ENCODE results near the gene KIRREL3. TPM values are rescaled to one million over a fixed set of nuclear protein-coding genes. Genes with fewer than 3 reads are reported as not detected.

KIRREL3 gene
- total RNA-seq, 2 donors from 2014 or later = 0.44 to 2.1 TPM

GRCh38 chr11:126502159-126502558 lies 498.4 kb downstream of the KIRREL3 start:
- no peak for DNase-seq
- no peak for ATAC-seq
- intact Hi-C loops (cut with DNase I) = no loop called here

- intact Hi-C loops (cut with DNase I) = no loop called here
- DNase-seq (no peak), ATAC-seq (no peak)
These were observed 498.9 kb downstream of the KIRREL3 start for GRCh38 chr11:126501641-126502040.

DNA sequence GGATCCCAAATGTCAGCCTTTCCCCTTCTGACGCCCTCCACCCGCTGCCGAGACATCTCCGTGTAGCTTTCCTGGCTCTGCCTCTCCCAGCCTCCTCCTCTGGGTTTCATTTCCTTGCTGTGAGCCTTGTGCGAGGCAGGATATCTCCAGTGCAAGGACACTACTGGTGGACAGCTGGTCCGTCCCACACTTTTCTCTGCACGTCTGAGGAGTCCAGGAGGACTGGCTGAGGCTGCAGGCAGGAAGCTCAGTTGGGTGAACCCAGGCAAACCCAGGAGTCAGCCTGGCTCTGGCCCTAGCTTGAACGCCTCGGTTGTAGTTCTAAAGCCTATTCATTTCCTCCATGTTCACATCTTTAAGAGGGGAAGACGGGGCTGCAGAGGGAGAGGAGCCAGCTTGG lies 499.6 kb downstream of the KIRREL3 start:
- intact Hi-C loops (cut with DNase I) = no loop called here

GRCh38 chr11:126499131-126499752 lies 501.3 kb downstream of the KIRREL3 start:
- intact Hi-C loops (cut with DNase I) = no loop called here
- no peak for DNase-seq
- ATAC-seq = no peak

More for the DNA sequence above, 499.6 kb downstream of the KIRREL3 start:
- ATAC-seq (no peak), DNase-seq (no peak)

DNA sequence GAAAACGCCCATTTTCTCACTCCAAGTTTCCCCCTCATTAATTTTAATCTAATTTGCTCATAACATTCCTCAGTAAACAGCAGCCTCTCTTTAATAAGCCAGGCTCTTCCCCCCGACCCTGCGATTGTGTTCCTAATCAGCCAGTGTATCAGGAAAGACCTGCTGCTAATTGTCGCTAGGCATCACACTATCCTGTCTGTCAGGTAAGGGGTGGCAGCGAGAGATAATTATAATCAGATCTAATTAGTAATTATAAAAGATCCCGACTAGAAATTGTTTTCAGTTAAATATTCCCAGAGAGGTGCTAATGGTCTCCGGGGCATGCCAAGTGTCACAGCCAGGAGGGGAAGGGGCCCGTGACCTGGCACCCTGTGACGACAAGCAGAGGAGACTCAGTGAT lies 502.3 kb downstream of the KIRREL3 start:
- intact Hi-C loops (cut with DNase I) = no loop called here
- no peak for DNase-seq
- no peak for ATAC-seq

GRCh38 chr11:126497581-126498122 lies 502.9 kb downstream of the KIRREL3 start:
- DNase-seq = no peak
- intact Hi-C loops (cut with DNase I) = no loop called here
- no peak for ATAC-seq

DNA sequence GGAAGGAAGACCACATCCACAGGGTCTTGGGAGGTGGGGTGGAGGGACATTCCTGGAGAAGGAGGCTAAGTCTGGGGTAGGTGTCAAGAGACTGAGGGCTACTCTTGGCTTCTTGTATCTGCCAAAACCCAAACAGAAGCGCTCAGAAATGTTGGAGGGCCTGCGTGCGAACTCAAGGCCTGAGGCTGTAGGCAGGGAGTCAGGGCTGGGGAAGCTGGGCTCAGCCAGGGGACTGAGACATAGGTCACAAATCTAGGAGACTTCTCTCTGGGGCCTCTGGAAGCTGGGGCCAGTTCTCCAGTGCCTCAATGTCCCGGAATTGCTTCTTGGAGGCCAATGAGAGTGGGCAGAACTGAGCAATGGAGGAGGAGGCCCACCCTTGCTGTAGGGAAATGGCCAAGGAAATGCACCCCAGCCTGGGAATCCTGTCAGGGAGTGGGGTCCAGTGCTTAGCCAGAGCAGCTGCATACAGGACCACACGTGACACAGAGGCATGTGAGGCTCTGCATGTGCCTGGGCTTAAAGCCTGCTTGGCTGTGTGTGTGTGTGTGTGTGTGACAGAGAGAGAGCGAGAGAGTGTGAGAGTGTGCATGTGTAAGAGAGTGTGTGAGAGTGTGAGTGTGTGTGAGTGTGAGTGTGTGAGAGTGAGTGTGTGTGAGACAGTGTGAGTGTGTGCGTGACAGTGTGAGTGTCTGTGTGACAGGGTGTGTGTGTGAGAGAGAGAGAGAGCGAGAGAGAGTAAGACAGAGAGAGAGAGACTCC lies 503.8 kb downstream of the KIRREL3 start:
- no peak for ATAC-seq
- intact Hi-C loops (cut with DNase I) = no loop called here
- DNase-seq = no peak

DNA sequence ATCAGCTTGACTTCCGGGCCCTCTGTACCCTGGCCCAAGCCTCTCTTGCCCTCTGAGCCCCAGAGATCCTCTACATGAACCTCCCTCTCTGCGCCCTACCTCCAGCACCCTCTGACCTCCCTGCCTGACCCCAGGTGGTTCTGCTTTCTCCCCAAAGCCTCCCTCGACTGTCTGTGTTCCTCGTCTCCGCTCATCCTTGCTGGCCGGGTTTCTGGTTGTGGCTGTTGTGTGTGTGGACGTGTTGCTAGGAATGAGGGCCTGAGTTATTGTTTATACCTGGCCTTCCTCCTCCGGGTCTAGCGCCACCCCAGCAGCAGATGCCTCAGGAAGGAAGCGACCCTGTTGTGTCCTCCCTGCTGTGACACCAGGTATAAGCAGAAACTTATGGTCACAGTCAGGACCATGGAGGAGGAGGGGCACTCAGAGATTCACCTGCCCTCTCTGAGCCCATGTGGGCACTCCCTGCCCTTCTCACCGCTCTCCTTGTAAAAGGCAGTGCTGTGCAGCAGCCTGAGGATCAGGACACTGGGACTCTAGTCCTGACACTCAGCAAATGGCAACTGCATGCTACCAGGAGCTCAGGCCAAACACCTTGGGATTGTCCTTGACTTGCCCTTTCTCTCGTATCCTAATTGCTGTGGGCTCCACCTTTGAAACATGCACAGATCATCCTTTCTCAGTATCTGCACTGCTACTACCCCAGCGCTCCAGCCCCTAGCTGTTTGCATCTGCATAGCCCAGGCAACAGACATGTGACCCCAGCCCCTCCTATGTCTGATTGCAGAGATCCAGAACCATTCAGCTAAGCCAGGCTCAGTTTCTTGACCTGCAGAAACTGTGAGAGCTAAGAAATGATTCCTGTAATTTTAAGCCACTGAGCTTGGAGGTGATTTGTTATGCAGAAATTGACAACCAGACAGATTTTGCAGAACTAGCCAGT lies 505.0 kb downstream of the KIRREL3 start:
- intact Hi-C loops (cut with DNase I) = no loop called here
- DNase-seq = no peak
- no peak for ATAC-seq

DNA sequence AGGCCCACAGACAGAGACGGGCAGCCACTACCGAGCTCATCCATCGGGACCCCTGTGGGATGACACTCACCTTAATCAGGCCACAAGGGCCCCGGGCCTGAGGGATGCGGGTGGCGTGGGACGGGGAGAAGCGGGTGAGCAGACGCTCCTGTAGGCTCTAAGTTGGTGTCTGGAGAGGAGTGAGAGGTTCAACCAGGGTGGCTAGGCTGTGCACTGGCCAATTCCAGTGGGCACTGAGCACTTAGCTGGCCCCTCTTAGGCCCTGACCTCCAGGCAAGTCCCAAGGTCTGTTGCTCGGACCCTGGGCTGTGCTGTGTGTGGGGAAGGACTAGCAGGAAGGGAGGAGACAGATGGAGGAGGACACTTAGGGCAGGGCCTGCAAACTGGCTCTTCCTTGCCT lies 505.7 kb downstream of the KIRREL3 start:
- ATAC-seq = no peak
- intact Hi-C loops (cut with DNase I) = no loop called here
- DNase-seq = no peak

- ATAC-seq (no peak), DNase-seq (no peak)
- intact Hi-C loops (cut with DNase I) = no loop called here
These were observed 508.1 kb downstream of the KIRREL3 start for GRCh38 chr11:126492331-126493082.

- intact Hi-C loops (cut with DNase I) = no loop called here
- no peak for DNase-seq
- no peak for ATAC-seq
These were observed 509.5 kb downstream of the KIRREL3 start for GRCh38 chr11:126491092-126491491.

- no peak for DNase-seq
- intact Hi-C loops (cut with DNase I) = no loop called here
- ATAC-seq = no peak
These were observed 510.5 kb downstream of the KIRREL3 start for GRCh38 chr11:126489836-126490660.

DNA sequence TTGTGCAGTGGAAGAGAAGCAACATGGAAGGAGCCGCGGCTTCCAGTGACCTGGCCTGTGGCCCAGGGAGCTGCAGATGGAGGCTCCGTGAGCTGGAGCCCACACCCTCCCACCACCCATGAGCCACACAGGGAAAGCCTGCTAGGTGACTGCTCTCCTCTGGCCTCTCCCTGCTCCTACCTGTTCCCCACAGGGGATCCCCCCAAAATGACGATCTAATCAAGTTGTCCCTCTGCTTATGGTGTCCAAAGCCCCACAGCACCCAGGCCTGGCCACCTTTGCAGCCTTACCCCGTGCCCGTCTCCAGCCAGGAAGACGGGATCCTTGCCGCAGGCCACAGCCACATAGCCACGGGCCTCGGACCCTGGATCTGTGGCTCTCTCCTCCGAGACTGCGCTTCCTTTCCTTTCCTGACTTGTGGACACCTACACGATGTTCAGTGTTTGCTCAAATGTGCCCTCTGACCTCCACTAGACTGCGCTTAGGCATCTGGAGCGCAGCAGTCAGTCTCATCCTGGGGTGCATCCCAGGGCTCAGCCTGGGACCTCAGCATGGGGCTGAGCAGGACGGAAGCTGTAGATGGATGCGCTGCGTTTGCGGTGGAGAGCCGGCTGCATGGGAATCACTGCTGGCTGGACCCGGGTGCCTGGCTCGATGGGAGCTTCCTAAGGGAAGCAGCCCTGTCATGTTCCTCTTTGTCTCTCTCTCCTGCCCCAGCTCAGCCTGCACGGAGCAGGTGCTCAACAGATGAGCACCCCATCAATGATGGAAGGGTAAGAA lies 511.8 kb downstream of the KIRREL3 start:
- ATAC-seq (no peak), DNase-seq (no peak)
- intact Hi-C loops (cut with DNase I) = no loop called here

GRCh38 chr11:126487711-126488110 lies 512.9 kb downstream of the KIRREL3 start:
- no peak for DNase-seq

DNA sequence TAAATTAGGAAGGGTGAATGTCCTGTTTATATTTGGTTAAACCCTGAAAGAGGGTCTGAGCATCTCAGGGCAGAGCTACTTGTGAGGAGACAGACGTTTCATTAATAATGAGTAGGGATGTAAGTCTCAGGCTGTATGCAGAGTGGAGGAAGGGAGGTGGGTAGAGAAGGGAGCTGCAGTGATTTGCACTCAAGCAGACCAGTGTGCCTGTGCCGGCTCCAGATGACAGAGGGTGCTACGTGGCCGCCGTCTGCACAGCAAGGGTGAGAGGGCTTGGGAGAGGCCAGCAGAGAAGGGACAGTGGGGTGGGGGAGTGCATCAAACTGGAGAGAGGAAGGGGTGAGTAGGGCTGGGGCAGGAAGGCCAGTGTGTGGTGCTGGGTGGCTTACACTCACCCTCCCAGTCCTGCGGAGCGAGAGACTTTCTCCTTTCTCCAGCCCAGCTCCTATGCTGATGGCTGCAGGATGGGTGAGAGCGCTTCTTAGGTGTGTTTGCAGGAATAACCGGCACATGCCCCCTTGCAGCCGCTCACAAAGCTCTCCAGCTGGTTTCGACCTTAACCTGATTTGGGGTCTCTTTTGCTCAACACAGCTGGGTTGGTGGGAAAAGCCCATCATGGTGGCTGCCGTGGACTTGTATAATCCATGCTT lies 514.5 kb downstream of the KIRREL3 start:
- ATAC-seq (no peak), DNase-seq (no peak)
- intact Hi-C loops (cut with DNase I) = no loop called here

More at GRCh38 chr11:126487711-126488110, 512.9 kb downstream of the KIRREL3 start:
- ATAC-seq = no peak
- intact Hi-C loops (cut with DNase I) = no loop called here

- intact Hi-C loops (cut with DNase I) = no loop called here
- no peak for DNase-seq
- ATAC-seq = no peak
These were observed 515.4 kb downstream of the KIRREL3 start for GRCh38 chr11:126485021-126485792.

All from left cardiac atrium (tissue), 4 donors.